ENCODE data around the gene TATDN3. TPM values are rescaled to one million over a fixed set of nuclear protein-coding genes. Genes with fewer than 3 reads are reported as not detected.

Gene TATDN3
- total and polyA plus RNA-seq, 9 of the 15 experiments (the other 6 are each of a cell fraction or from before 2014, with no cell fraction given) = 18.3 to 79.9 (median 28.2) TPM

GRCh38 chr1:212791676-212792395 is at the start of gene TATDN3, which contains the start of gene NSL1 (continued):
- TF ChIP-seq ILK (tag; IDR thresholded peaks at IDR 0.05; ENCODE audit: borderline replicate concordance, low read depth) (no peak), NCOA2 (IDR thresholded peaks at IDR 0.05; ENCODE audit: partially characterized antibody in 2 of 2) (no peak), KLF6 (CRISPR knock-in tag; IDR thresholded peaks at IDR 0.05; ENCODE audit: borderline replicate concordance) (no peak), NR2C2 (CRISPR knock-in tag; IDR thresholded peaks at IDR 0.05) (peak; percentile 94), NR2C2 (tag; IDR thresholded peaks at IDR 0.05) (peak; percentile 97), POLR2B (IDR thresholded peaks at IDR 0.05; ENCODE audit: low read depth, partially characterized antibody) (peak; percentile 95), TBP (optimal IDR thresholded peaks at IDR 0.05; ENCODE audit: low read depth, low read length) (peak; percentile 99), SAFB2 (IDR thresholded peaks at IDR 0.05; ENCODE audit: borderline replicate concordance, low read depth, low read length, severe bottlenecking) (no peak), ZNF174 (CRISPR knock-in tag; IDR thresholded peaks at IDR 0.05) (peak; percentile 68; the same call in 1 of the 2 replicates), BMI1 (IDR thresholded peaks at IDR 0.05; ENCODE audit: low read length) (peak; percentile 61; the same call in 1 of the 2 replicates), ATF3 (IDR thresholded peaks at IDR 0.05) (no peak; the same call in 1 of the 2 replicates), ATF3 (CRISPR knock-in tag; conservative IDR thresholded peaks at IDR 0.05) (peak; percentile 31; the same call in 1 of the 2 replicates), KDM2B (CRISPR knock-in tag; IDR thresholded peaks at IDR 0.05) (peak; percentile 89; the same call in 1 of the 2 replicates)
- TF ChIP-seq, protein P1, sequence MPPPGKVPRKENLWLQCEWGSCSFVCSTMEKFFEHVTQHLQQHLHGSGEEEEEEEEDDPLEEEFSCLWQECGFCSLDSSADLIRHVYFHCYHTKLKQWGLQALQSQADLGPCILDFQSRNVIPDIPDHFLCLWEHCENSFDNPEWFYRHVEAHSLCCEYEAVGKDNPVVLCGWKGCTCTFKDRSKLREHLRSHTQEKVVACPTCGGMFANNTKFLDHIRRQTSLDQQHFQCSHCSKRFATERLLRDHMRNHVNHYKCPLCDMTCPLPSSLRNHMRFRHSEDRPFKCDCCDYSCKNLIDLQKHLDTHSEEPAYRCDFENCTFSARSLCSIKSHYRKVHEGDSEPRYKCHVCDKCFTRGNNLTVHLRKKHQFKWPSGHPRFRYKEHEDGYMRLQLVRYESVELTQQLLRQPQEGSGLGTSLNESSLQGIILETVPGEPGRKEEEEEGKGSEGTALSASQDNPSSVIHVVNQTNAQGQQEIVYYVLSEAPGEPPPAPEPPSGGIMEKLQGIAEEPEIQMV (tag; conservative IDR thresholded peaks at IDR 0.05; ENCODE audit: low read depth) = no peak
- TF ChIP-seq, protein P2, sequence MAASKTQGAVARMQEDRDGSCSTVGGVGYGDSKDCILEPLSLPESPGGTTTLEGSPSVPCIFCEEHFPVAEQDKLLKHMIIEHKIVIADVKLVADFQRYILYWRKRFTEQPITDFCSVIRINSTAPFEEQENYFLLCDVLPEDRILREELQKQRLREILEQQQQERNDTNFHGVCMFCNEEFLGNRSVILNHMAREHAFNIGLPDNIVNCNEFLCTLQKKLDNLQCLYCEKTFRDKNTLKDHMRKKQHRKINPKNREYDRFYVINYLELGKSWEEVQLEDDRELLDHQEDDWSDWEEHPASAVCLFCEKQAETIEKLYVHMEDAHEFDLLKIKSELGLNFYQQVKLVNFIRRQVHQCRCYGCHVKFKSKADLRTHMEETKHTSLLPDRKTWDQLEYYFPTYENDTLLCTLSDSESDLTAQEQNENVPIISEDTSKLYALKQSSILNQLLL (CRISPR knock-in tag; IDR thresholded peaks at IDR 0.05; ENCODE audit: borderline replicate concordance) = no peak
- TF ChIP-seq, protein P3, sequence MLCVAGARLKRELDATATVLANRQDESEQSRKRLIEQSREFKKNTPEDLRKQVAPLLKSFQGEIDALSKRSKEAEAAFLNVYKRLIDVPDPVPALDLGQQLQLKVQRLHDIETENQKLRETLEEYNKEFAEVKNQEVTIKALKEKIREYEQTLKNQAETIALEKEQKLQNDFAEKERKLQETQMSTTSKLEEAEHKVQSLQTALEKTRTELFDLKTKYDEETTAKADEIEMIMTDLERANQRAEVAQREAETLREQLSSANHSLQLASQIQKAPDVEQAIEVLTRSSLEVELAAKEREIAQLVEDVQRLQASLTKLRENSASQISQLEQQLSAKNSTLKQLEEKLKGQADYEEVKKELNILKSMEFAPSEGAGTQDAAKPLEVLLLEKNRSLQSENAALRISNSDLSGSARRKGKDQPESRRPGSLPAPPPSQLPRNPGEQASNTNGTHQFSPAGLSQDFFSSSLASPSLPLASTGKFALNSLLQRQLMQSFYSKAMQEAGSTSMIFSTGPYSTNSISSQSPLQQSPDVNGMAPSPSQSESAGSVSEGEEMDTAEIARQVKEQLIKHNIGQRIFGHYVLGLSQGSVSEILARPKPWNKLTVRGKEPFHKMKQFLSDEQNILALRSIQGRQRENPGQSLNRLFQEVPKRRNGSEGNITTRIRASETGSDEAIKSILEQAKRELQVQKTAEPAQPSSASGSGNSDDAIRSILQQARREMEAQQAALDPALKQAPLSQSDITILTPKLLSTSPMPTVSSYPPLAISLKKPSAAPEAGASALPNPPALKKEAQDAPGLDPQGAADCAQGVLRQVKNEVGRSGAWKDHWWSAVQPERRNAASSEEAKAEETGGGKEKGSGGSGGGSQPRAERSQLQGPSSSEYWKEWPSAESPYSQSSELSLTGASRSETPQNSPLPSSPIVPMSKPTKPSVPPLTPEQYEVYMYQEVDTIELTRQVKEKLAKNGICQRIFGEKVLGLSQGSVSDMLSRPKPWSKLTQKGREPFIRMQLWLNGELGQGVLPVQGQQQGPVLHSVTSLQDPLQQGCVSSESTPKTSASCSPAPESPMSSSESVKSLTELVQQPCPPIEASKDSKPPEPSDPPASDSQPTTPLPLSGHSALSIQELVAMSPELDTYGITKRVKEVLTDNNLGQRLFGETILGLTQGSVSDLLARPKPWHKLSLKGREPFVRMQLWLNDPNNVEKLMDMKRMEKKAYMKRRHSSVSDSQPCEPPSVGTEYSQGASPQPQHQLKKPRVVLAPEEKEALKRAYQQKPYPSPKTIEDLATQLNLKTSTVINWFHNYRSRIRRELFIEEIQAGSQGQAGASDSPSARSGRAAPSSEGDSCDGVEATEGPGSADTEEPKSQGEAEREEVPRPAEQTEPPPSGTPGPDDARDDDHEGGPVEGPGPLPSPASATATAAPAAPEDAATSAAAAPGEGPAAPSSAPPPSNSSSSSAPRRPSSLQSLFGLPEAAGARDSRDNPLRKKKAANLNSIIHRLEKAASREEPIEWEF (CRISPR knock-in tag; IDR thresholded peaks at IDR 0.05) = no peak
